Left ventricle myocardium inferior (tissue), 1 donor: ENCODE results near the gene LRRC71. TPM values are rescaled to one million over a fixed set of nuclear protein-coding genes. Genes with fewer than 3 reads are reported as not detected.
A peak's percentile ranks its signal among the peaks of the same experiment; 100 is the strongest.

ENCODE experiments used
- DNase-seq: peaks from one replicate; pipeline ENCODE4 v3.0.0-alpha.2; 2020
- H3K27ac ChIP-seq: fragments of 200-600 bp; replicated peaks from 2 replicates; pipeline ENCODE4 v1.8.0; 2021
- H3K27me3 ChIP-seq: fragments of 200-600 bp; 2 replicates; pipeline ENCODE4 v1.8.0; 2021; ENCODE audit warnings: low read depth
- H3K36me3 ChIP-seq: fragments of 200-600 bp; 2 replicates; pipeline ENCODE4 v1.8.0; 2021
- H3K4me1 ChIP-seq: fragments of 200-600 bp; 2 replicates; pipeline ENCODE4 v1.8.0; 2021
- H3K4me3 ChIP-seq: fragments of 200-600 bp; 2 replicates; pipeline ENCODE4 v1.8.0; 2021; ENCODE audit warnings: mild to moderate bottlenecking, moderate library complexity
- H3K9me3 ChIP-seq: fragments of 200-600 bp; replicated peaks from 2 replicates; pipeline ENCODE4 v1.8.0; 2021
- CTCF ChIP-seq: fragments of 200-600 bp; IDR thresholded peaks from 2 replicates; pipeline ENCODE4 v1.8.0; 2021; ENCODE audit warnings: antibody characterized with exemption, mild to moderate bottlenecking, borderline replicate concordance
- intact Hi-C: fragments of 100-400 bp; cut with micrococcal nuclease; formaldehyde crosslinking; loops from one replicate; pipeline ENCODE4 v1.11.0; 2022
- total RNA-seq: library from RNA; stranded (reverse); fragmentation: NEBNext Ultra II Directional; extraction: Animal tissue kit (Norgen Biotek cat#: 25700); gene quantifications from one replicate; pipeline ENCODE4 v1.2.1, GENCODE V29; 2021
- donor health status: DM: no; HTN: yes; CAD: no; lungs with severe emphysema.

The LRRC71 gene
- total RNA-seq, 1 donor from 2014 or later: 0.27 TPM

GRCh38 chr1:156901966-156902915, 18.2 kb upstream of the LRRC71 start:
- no peak for TF ChIP-seq CTCF
- Histone ChIP-seq H3K36me3 (peaks cover 17% of the 10 kb centered on the region), H3K4me1 (peaks cover 97% of the 10 kb centered on the region), H3K4me3 (peak overlapping the region; percentile 6), H3K27ac (peak overlapping the region; percentile 94), H3K9me3 (no peaks in the 10 kb centered on the region), H3K27me3 (peaks cover 26% of the 10 kb centered on the region)
- intact Hi-C loops: no loop called here
- no peak for DNase-seq

DNA sequence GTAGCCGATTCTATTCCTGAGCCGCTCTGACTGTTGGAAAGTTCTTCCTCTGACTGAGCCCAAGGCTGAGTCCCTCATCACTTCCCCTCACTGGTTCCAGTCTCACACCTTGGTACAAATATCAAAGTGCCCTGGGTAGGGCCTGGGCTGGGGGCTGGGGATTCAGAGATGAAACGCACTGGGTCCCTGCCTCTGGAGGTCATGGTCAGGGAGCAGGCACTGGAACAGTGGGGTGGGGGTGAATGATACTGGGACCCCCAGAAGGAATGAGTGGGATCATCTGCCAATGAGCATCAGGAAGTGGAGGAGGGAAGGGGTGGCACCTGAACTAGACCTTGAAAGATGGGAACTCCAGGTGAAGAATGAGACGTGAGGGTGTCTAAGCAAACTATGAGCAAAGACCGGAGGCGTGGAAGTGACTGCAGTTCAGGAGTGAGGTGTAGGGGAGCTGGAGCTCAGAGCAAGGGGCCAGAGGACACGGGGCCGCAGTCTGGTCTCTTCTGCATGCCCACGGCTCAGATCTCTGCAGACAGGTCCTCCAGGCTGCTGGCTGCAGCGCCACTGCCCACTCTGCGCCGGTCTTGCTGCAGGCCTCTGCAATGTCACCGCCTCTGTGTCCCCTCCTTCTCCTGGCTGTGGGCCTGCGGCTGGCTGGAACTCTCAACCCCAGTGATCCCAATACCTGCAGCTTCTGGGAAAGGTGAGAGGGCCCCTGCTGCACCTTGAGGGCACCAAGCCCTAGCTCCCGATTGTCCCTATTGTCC, 16.9 kb upstream of the LRRC71 start:
- peaks cover 30% of the 10 kb centered on the region for H3K36me3 ChIP-seq
- no peak for DNase-seq
- TF ChIP-seq CTCF: no peak
- intact Hi-C loops: no loop called here
- H3K9me3 ChIP-seq: no peaks in the 10 kb centered on the region
- peaks cover 35% of the 10 kb centered on the region for H3K27me3 ChIP-seq
- peak overlapping the region; percentile 30 for H3K4me3 ChIP-seq
- H3K4me1 ChIP-seq: peaks cover 97% of the 10 kb centered on the region
- peak overlapping the region; percentile 50 for H3K27ac ChIP-seq

DNA sequence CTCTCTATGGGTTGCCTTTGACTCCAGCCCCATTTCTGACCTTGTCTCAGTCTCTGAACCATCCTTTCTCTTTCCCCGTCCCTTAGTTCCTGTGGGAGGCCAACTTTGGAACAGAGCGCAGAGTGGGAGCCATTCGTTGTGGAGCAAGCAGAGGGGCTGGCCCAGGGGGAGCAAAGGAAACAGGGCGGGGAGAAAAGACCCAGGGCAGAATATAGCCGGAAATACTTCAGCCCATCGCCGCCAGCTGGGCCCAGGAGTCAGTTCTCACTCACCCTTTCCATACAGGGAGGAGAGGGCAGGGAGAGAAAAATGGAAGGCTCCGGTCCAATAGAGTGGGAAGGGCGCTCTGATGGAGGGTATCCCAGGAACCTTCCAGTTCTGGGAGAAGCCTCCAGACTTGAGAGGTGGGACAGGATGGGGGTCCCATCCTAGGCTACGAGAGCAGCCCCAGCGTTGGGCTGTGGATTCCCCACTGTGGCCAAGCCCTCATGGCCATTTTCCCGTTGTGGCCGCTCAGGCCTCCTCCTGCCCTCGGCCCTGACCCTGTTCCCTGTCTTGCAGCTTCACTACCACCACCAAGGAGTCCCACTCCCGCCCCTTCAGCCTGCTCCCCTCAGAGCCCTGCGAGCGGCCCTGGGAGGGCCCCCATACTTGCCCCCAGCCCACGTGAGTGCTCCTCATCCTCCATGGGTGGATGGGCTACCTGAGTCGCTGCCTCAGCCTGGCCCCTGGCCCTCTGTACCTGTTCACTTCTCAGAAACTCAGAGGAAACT, 16.1 kb upstream of the LRRC71 start:
- peak overlapping the region; percentile 50 for H3K27ac ChIP-seq
- intact Hi-C loops: no loop called here
- peaks cover 36% of the 10 kb centered on the region for H3K36me3 ChIP-seq

GRCh38 chr1:156905176-156905575, 15.3 kb upstream of the LRRC71 start:
- no peak for TF ChIP-seq CTCF
- H3K27me3 ChIP-seq: peaks cover 36% of the 10 kb centered on the region
- DNase-seq: no peak
- H3K36me3 ChIP-seq: peaks cover 43% of the 10 kb centered on the region
- intact Hi-C loops: no loop called here
- peaks cover 85% of the 10 kb centered on the region for H3K4me1 ChIP-seq
- no peaks in the 10 kb centered on the region for H3K9me3 ChIP-seq
- no peak overlapping the region for H3K27ac ChIP-seq
- no peak overlapping the region for H3K4me3 ChIP-seq

More for the DNA sequence above, 16.1 kb upstream of the LRRC71 start:
- H3K27me3 ChIP-seq: peaks cover 35% of the 10 kb centered on the region
- no peak for DNase-seq
- no peaks in the 10 kb centered on the region for H3K9me3 ChIP-seq
- H3K4me1 ChIP-seq: peaks cover 93% of the 10 kb centered on the region
- no peak for TF ChIP-seq CTCF
- H3K4me3 ChIP-seq: peak overlapping the region; percentile 30

DNA sequence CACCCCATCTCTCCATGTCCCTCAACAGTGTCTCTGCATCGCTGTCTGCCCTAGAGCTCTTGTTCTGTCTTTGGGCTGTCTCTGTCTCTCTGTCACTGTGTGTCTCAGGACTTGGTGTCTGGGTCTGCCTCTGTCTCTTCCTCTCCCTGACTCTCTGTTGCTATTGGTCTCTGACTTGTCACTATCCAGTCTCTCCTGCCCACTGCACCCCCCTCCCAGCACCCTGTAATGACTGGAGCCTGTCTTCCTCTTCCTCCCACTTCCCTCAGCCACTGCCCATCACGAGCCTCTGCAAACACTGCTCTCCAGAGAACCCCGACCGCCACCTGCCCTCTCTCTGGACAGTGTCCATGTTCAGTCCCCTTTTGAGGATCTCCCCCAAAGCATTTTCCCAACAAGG, 14.8 kb upstream of the LRRC71 start:
- DNase-seq: no peak
- H3K27me3 ChIP-seq: peaks cover 41% of the 10 kb centered on the region
- H3K27ac ChIP-seq: no peak overlapping the region
- TF ChIP-seq CTCF: no peak
- no peak overlapping the region for H3K4me3 ChIP-seq
- H3K36me3 ChIP-seq: peaks cover 46% of the 10 kb centered on the region
- intact Hi-C loops: no loop called here
- peaks cover 80% of the 10 kb centered on the region for H3K4me1 ChIP-seq
- no peaks in the 10 kb centered on the region for H3K9me3 ChIP-seq
